ENCODE data around the gene FAM13A.

FAM13A gene

DNA sequence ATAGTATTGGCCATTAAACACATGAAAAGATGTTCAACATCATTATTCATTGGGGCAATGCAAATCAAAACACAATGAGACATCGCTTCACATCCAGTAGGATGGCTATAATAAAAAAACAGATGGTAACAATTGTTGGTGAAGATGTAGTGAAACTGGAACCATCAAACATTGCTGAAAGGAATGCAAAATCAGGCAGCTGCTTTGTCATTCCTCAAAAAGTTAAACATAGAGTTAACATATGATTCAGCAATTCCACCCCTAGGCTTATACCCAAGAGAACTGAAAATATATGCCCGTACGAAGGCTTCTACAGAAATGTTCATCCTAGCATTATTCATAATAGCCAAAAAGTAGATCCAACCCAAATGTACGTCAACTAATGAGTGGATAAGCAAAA lies 215.3 kb downstream of the FAM13A start:
- no peak for DNase-seq (ENCODE audit: low spot score)

DNA sequence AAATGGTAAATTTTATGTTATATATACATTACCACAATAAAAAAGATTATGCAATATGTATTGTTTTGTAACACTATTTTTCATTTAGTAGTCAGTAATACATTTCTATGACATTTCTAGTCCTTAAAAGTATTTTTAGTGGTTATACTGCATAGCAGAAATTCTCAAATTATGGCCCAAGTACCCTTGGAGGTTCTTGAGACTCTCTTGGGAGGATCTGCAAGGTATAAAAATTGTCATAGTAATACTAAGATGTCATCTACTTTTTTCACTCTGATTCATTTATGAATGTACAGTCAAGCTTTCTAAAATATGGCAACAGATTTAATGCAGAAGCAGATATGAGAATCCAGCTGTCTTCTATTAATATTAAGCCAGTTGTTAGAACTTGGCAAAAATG lies 220.8 kb downstream of the FAM13A start:
- DNase-seq (ENCODE audit: low spot score) = no peak

DNA sequence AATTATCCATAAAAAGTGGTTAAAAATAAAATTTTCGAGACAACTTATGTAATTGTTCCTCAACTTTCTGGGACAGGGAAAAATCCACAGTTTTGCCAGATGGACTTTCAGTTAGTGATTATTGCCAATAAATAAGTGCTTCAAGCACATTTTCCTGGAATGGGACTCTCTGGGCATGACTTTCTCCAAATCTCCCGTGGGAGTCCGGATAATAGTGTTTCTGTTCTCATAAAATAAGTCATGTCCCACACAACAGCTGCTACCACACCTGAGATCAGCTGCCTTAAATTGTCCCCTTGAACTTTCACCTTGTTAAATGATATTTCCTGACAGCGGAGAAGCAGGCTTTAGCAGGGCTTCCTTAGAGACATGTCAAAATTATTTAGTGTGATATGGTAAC lies 226.0 kb downstream of the FAM13A start:
- no peak for DNase-seq (ENCODE audit: low spot score)

GRCh38 chr4:88830598-88830997 lies 226.4 kb downstream of the FAM13A start:
- DNase-seq (ENCODE audit: low spot score) = no peak

- no peak for DNase-seq (ENCODE audit: low spot score)
These were observed 228.0 kb downstream of the FAM13A start for GRCh38 chr4:88828842-88829571.

DNA sequence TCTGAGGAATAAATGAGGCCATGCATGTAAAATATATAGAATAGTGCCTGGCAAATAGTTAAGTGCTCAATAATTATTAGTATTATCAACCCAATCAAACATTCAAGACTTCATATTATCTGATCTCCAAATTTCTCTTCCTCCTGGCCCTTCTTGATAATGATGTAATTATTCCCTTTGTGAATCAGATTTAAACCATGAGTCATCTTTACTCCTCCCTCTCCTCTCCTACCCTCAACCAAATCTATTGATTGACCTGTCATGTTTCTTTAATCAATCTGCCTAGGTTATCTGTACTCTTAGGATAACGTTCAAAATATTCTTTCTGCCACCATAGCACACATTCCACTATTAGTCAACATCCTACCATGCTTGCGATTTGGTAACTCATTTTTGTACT lies 229.5 kb downstream of the FAM13A start:
- DNase-seq (ENCODE audit: low spot score) = no peak

DNA sequence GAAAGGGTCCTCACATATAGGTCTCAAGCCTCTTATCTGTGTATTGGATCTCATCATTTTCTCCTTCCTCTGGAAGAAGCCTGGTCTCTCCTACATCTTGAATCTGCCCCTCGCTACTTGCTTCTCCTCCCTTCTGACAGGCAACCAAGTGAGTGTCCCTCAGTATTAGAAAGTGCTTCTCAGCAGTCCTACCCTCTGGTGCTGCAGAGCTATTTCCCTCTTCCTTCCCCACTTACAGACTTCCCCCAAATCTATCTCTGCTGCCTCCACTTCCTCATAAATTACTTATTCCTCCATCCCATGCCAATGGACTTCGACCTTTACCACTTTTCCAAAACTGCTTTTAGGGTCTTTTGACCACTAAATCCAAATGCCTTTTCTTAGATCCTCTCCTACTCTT lies 230.2 kb downstream of the FAM13A start:
- DNase-seq (ENCODE audit: low spot score) = no peak

GRCh38 chr4:88825931-88826330 lies 231.1 kb downstream of the FAM13A start:
- no peak for DNase-seq (ENCODE audit: low spot score)

DNA sequence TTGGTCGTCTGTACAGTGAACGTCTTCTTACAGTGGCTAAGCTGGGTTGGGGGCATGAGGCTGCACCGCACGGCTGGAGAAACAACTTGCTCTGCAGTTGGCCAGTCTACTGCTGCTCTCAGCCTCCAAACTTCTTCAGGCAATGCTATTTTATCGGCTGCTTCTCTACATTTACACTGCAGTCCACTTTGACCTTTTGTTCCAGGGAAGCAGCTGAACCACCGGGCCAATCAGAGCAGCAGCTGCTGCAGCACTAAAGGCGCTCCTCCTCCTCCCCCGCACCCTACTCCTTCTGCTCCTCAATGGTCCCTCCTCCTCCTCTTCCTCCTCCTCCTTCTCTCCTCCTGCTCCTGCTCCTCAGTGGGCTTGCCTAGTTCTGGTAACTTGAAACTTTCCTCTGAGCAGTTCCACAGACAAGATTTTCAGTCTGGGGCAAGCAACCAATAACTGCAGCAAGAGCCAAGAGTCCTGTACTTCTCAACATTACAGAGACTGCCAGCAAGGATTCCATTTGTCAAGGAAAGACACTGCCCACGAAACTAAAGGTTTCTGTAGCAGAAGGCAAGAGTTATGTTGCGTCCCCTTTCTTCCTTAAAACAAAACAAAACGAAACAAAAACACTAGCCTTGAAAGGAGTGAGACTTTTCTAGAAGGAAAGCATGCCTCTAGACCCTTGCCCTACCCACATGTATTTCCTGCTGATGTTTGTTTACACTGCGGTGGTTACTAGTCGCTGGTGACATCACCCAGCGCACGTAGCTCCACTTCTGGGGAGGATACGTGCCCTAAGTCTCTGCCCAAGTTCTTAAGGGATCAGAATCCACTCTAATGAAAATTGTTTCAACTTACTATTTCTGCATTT lies 233.7 kb downstream of the FAM13A start:
- peak; percentile 91 for DNase-seq (ENCODE audit: low spot score)

DNA sequence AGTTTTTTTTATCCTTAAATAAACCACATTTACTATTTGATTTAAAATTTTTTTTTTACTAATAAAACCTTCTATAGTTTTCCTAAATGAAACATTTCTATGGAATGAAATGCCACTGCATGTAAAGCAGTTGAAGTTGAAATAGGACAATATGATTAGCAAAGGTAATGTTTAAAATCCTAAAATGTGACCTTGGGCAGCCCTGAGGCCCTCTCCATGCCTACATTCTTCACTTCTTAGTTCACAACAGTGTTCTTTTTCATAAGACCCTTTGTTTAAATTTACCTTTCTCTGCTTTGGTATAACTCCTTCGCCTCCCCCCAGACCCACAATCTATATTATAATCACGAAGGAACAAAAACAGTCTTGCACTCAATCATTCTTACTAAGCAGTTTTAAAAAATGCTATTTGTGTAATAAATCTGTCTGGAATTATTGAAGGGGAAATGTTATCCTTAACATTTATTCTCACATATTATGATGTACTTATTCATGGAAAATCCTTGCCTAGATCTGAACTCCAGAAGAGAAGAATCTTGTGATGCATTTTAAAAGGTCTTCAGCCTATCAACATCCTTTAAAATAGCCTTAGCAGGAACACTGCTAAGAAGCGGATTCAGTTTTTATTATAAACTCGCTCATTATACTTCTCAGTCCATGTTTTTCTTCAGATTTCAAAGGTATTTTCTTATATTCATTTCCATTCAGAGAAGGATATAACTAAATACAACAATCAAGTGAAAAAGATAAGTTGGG lies 234.8 kb downstream of the FAM13A start:
- DNase-seq (ENCODE audit: low spot score) = no peak

GRCh38 chr4:88821522-88821921 lies 235.5 kb downstream of the FAM13A start:
- no peak for DNase-seq (ENCODE audit: low spot score)

- no peak for DNase-seq (ENCODE audit: low spot score)
These were observed 236.1 kb downstream of the FAM13A start for GRCh38 chr4:88820698-88821415.

- no peak for DNase-seq (ENCODE audit: low spot score)
These were observed 236.9 kb downstream of the FAM13A start for GRCh38 chr4:88819818-88820697.

DNA sequence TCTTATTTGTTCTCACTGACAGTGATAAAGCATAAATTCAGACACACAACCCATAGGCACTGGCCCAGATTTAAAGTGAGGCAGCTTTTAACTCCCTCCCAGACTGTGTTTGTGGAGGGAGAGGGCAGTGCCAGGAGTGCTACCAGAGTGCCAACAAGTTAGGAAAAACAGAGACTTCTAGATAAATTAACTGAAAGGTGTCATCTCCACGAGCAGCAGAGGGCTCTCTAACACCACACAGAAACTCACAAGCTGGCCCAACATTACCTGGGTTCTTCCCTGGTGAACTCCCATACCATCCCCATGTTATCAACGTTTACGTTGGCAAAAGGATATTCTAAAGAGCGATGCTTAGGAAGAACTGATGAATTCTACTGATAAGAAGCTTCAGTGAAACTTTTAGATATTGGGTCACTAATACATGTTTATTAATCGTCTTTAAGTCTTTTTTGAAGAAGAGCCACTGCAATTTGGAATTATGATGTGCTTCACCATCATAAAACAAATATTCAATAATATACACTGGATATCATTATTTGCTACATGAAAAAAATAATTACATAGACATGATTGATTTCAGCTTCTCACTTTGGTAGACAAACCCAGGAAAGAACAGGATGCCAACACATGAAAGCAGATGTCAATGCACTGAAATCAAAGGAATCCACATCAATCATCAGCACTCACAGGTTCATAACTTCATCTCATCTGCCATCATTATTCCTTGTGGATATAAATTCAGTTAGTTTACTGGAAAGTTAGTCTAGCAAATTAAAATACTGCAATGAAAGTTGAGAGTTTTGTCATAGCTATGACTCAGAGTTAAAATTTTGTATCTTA lies 238.1 kb downstream of the FAM13A start:
- peak; percentile 57 for DNase-seq (ENCODE audit: low spot score)

DNA sequence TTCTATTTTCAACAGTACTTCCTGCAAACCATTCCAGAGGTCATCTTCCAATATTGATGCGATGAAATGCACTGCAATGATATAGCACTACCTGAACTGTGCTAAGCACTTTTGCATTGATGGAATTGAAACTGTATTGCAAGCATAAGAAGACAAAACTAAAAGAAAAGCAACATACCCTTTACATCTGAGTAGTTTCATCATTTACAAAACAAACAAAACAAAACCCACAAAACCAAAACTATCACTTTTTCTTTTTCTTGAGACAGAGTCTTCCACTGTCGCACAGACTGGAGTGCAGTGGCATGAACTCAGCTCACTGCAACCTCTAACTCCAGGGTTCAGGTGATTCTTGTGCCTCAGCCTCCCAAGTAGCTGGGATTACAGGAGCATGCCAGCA lies 239.2 kb downstream of the FAM13A start:
- no peak for DNase-seq (ENCODE audit: low spot score)

GRCh38 chr4:88816360-88816759 lies 240.6 kb downstream of the FAM13A start:
- no peak for DNase-seq (ENCODE audit: low spot score)

GRCh38 chr4:88814043-88814617 lies 242.9 kb downstream of the FAM13A start:
- DNase-seq (ENCODE audit: low spot score) = no peak

- no peak for DNase-seq (ENCODE audit: low spot score)
These were observed 244.0 kb downstream of the FAM13A start for GRCh38 chr4:88813013-88813412.

GRCh38 chr4:88812420-88812819 lies 244.6 kb downstream of the FAM13A start:
- no peak for DNase-seq (ENCODE audit: low spot score)

DNA sequence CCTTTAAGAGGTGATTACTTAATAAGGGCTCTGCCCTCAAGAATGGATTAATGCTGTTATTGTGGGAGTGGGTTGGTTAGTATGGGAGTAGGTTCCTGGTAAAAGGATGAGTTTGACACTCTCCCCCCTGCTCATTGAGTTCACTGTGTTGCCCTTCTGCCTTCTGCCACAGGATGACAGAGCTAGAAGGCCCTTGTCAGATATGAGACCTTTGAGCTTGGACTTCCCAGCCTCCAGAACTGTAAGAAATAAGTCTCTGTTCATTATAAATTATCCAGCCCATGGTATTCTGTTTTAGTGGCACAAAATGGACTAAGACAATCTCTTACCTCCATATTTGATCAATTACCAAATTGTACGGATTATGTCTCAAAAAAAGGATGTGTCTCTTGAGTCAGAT lies 245.1 kb downstream of the FAM13A start:
- DNase-seq (ENCODE audit: low spot score) = no peak

Data from kidney tubule cell (primary cell).